ENCODE measurements around the gene ELANE.

DNA sequence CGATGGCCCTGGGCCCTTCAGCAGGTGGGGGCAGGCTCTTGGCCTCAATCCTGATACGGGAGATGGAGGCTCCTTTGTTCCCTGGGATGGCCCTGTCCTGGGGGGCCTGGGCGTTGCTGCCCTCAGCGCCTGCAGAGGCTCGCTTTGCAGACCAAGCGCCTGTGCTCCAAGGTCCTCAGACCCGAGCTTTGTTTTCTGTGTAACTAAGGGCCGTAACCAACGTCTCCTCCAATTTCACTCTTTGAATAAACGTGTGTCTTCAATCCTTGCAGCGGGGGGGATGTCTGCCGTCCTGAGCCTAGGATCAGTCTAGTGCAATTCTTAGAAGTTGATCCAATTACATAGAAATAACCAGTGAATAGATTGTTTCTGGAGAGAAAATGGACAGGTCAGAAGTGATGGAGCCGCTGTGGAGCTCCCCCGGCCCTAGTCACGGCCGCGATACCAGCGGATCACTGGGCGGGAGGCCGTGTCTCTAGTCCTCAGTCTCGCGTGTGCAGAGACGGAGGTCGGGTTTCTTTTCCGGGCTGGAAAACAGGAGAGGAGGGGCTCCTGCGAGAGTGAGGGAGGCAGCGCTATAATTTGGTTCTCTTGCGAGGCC, 49.5 kb upstream of the ELANE start:
- TF ChIP-seq, protein P1, sequence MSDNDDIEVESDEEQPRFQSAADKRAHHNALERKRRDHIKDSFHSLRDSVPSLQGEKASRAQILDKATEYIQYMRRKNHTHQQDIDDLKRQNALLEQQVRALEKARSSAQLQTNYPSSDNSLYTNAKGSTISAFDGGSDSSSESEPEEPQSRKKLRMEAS (IDR thresholded peaks at IDR 0.05; ENCODE audit: low read depth, low read length) = no peak
- TF ChIP-seq MYC (IDR thresholded peaks at IDR 0.05; ENCODE audit: low read depth, low read length) (no peak), POLR2A (IDR thresholded peaks at IDR 0.05; ENCODE audit: extremely low read depth, insufficient read length) (no peak)

Measured in NB4 (cell line).